H9 (cell line): ENCODE measurements around the gene L3MBTL4. TPM values are rescaled to one million over a fixed set of nuclear protein-coding genes. Genes with fewer than 3 reads are reported as not detected.

ENCODE experiments used
- DNase-seq: peaks from one replicate; pipeline ENCODE4 v3.0.0-alpha.2; 2017
- H2AFZ ChIP-seq: one replicate; pipeline ENCODE4 v1.6.1; 2013; ENCODE audit warnings: mild to moderate bottlenecking, low read length, control low read depth, moderate library complexity
- H2AK5ac ChIP-seq: 2 replicates; pipeline ENCODE4 v1.6.1; 2013; ENCODE audit warnings: low read length, control low read depth, mixed read lengths; ENCODE audit not compliant: insufficient read length
- H2BK120ac ChIP-seq: one replicate; pipeline ENCODE4 v1.6.1; 2013; ENCODE audit warnings: low read depth, mild to moderate bottlenecking, low read length, control low read depth, inconsistent platforms; ENCODE audit not compliant: poor library complexity, severe bottlenecking
- H2BK12ac ChIP-seq: 2 replicates; pipeline ENCODE4 v1.6.1; 2013; ENCODE audit warnings: low read length, control low read depth, mixed read lengths, low read depth; ENCODE audit not compliant: insufficient read length
- H2BK15ac ChIP-seq: 2 replicates; pipeline ENCODE4 v1.6.1; 2013; ENCODE audit warnings: low read depth, low read length, control low read depth
- H2BK20ac ChIP-seq: one replicate; pipeline ENCODE4 v1.6.1; 2013; ENCODE audit warnings: low read depth, mild to moderate bottlenecking, low read length, control low read depth, inconsistent platforms; ENCODE audit not compliant: poor library complexity, severe bottlenecking
- H2BK5ac ChIP-seq: 2 replicates; pipeline ENCODE4 v1.6.1; 2013; ENCODE audit warnings: low read length, control low read depth, mixed read lengths; ENCODE audit not compliant: insufficient read length
- H3K14ac ChIP-seq: 2 replicates; pipeline ENCODE4 v1.6.1; 2013; ENCODE audit warnings: low read length, control low read depth; ENCODE audit not compliant: insufficient read depth
- H3K18ac ChIP-seq: 2 replicates; pipeline ENCODE4 v1.6.1; 2013; ENCODE audit warnings: low read depth, mild to moderate bottlenecking, mixed read lengths, low read length, control low read depth; ENCODE audit not compliant: insufficient read length
- H3K23ac ChIP-seq: 2 replicates; pipeline ENCODE4 v1.6.1; 2013; ENCODE audit warnings: low read length, control low read depth, mixed read lengths, low read depth; ENCODE audit not compliant: insufficient read length
- H3K23me2 ChIP-seq: 2 replicates; pipeline ENCODE4 v1.6.1; 2013; ENCODE audit warnings: low read depth, mild to moderate bottlenecking, mixed read lengths, low read length, control low read depth; ENCODE audit not compliant: insufficient read length, poor library complexity, severe bottlenecking
- H3K27ac ChIP-seq: 2 replicates; pipeline ENCODE4 v1.5.1; 2013; ENCODE audit warnings: low read length, control low read depth, mixed read lengths, low read depth; ENCODE audit not compliant: insufficient read length
- H3K27me3 ChIP-seq: 2 replicates; pipeline ENCODE4 v1.6.1; 2013; ENCODE audit warnings: low read length, control low read depth, inconsistent platforms; ENCODE audit not compliant: insufficient read depth
- H3K4ac ChIP-seq: 2 replicates; pipeline ENCODE4 v1.6.1; 2013; ENCODE audit warnings: low read depth, mild to moderate bottlenecking, control low read depth, inconsistent platforms, low read length, moderate library complexity
- H3K4me1 ChIP-seq: 2 replicates; pipeline ENCODE4 v1.6.1; 2013; ENCODE audit warnings: low read length, control low read depth, inconsistent platforms; ENCODE audit not compliant: insufficient read depth
- H3K4me2 ChIP-seq: 2 replicates; pipeline ENCODE4 v1.6.1; 2013; ENCODE audit warnings: low read length, control low read depth, mixed read lengths; ENCODE audit not compliant: insufficient read length, insufficient read depth
- H3K56ac ChIP-seq: 2 replicates; pipeline ENCODE4 v1.6.1; 2013; ENCODE audit warnings: low read depth, mild to moderate bottlenecking, mixed read lengths, low read length, control low read depth; ENCODE audit not compliant: insufficient read length
- H3K79me1 ChIP-seq: 2 replicates; pipeline ENCODE4 v1.6.1; 2013; ENCODE audit warnings: low read depth, mild to moderate bottlenecking, moderate library complexity, low read length, control low read depth, inconsistent platforms; ENCODE audit not compliant: insufficient read depth, poor library complexity, severe bottlenecking
- H3K79me2 ChIP-seq: 2 replicates; pipeline ENCODE4 v1.6.1; 2013; ENCODE audit warnings: low read length, control low read depth, inconsistent platforms; ENCODE audit not compliant: insufficient read depth
- H3K9ac ChIP-seq: 2 replicates; pipeline ENCODE4 v1.6.1; 2013; ENCODE audit warnings: low read length, control low read depth, mixed read lengths; ENCODE audit not compliant: insufficient read length; ENCODE audit errors: extremely low read depth
- H3K9me3 ChIP-seq: one replicate; pipeline ENCODE4 v1.6.1; 2013; ENCODE audit warnings: low read depth, low read length, inconsistent platforms; ENCODE audit not compliant: control insufficient read depth
- H3T11ph ChIP-seq: one replicate; pipeline ENCODE4 v1.6.1; 2013; ENCODE audit warnings: mild to moderate bottlenecking, low read length, control low read depth, inconsistent platforms
- H4K20me1 ChIP-seq: one replicate; pipeline ENCODE4 v1.6.1; 2013; ENCODE audit not compliant: control insufficient read depth, insufficient read length, insufficient read depth
- H4K5ac ChIP-seq: 2 replicates; pipeline ENCODE4 v1.6.1; 2013; ENCODE audit warnings: low read depth, mild to moderate bottlenecking, mixed read lengths, low read length, control low read depth; ENCODE audit not compliant: insufficient read length
- H4K8ac ChIP-seq: replicated peaks from 2 replicates; pipeline ENCODE4 v1.6.1; 2013; ENCODE audit warnings: low read length, control low read depth, mixed read lengths, low read depth; ENCODE audit not compliant: insufficient read length
- H4K91ac ChIP-seq: 2 replicates; pipeline ENCODE4 v1.6.1; 2013; ENCODE audit warnings: low read depth, mild to moderate bottlenecking, moderate library complexity, mixed read lengths, low read length, control low read depth; ENCODE audit not compliant: insufficient read length
- H3K27ac Mint-ChIP-seq, 3 experiments: 2 replicates in 2 of 3; 3 replicates in 1 of 3; pipeline ENCODE4 v1.8.0; 2020 to 2021; ENCODE audit warnings: mixed read lengths in 3 of 3, mild to moderate bottlenecking in 1 of 3, moderate library complexity in 1 of 3
- H3K27me3 Mint-ChIP-seq: 2 replicates; pipeline ENCODE4 v1.8.0; 2021; ENCODE audit warnings: low read depth, mild to moderate bottlenecking, moderate library complexity, mixed read lengths
- H3K36me3 Mint-ChIP-seq, 3 experiments: 2 replicates in 2 of 3; 3 replicates in 1 of 3; pipeline ENCODE4 v1.8.0; 2020 to 2021; ENCODE audit warnings: low read depth in 3 of 3, mixed read lengths in 3 of 3; ENCODE audit not compliant: insufficient read depth in 1 of 3
- H3K4me1 Mint-ChIP-seq, 2 experiments: 2 replicates each; pipeline ENCODE4 v1.8.0; 2020; ENCODE audit warnings: mixed read lengths in 2 of 2
- H3K4me3 Mint-ChIP-seq, 2 experiments: 2 replicates in 1 of 2; 3 replicates in 1 of 2; pipeline ENCODE4 v1.8.0; 2020 to 2021; ENCODE audit warnings: mild to moderate bottlenecking in 2 of 2, mixed read lengths in 2 of 2, moderate library complexity in 1 of 2
- H3K9me3 Mint-ChIP-seq, 2 experiments: 2 replicates in 1 of 2; 3 replicates in 1 of 2; pipeline ENCODE4 v1.8.0; 2020; ENCODE audit warnings: mild to moderate bottlenecking in 2 of 2, mixed read lengths in 2 of 2, moderate library complexity in 1 of 2
- CTCF ChIP-seq: fragments of 200-600 bp; sonication (generic); conservative IDR thresholded peaks from 3 replicates; pipeline ENCODE4 v1.8.0; 2021; ENCODE audit warnings: antibody characterized with exemption, mild to moderate bottlenecking
- WGBS: extraction: QIAGEN DNeasy Blood & Tissue Kit; methylation state at CpG from one replicate; pipeline ENCODE4 v1.1.7; 2013; ENCODE audit warnings: missing lambda C conversion rate, low lambda C conversion rate, mixed read lengths; ENCODE audit not compliant: insufficient read length; ENCODE audit errors: extremely low coverage; 5-methylcytosine and 5-hydroxymethylcytosine counted together
- total RNA-seq: library from RNA; stranded (reverse); gene quantifications from 2 replicates; pipeline ENCODE4 v1.2.1, GENCODE V29; 2021

L3MBTL4 gene
- total RNA-seq, 1 experiment from 2014 or later, result 1.9 TPM

DNA sequence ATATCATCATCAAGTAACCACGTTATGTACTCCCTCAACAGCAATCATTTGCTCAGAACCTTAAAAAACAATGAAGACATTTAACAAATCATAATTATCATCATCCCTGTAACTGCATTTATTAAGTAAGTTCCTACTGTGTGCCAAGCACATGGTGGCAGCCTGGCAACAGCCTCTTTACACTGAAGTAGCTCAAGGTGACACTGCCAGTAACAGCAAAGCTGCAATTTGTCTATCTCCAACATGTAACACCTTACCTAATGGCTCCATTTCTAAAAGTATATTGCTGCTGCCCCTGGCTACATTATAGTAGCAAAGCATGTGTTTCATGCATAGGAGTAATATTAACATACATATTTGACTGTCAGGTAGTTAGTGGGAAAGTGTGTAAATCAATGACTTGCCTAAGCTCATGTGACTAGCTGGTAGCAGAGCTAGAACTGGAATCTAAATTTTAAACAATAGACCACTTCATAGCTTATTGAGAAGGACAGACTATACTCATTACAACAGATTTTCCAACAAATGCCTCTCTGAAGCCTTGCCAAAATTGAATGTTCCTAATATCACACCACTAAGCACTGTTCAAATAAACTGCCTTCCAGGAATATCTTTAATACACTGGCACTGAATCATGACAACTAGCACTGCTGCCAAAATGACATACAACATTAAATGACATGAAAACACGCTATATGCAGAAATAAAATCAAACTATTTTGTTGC, 86.7 kb downstream of the L3MBTL4 start:
- no peak overlapping the region for H2BK5ac ChIP-seq
- no peak overlapping the region for H3K27ac ChIP-seq
- H3K14ac ChIP-seq, result no peak overlapping the region
- H4K91ac ChIP-seq, result no peak overlapping the region
- H2BK20ac ChIP-seq, result no peak overlapping the region
- H3K27me3 ChIP-seq, result no peaks in the 10 kb centered on the region
- H3K79me1 ChIP-seq, result no peaks in the 10 kb centered on the region
- no peak for TF ChIP-seq CTCF
- no peak overlapping the region for H3K23ac ChIP-seq
- H2BK15ac ChIP-seq, result no peak overlapping the region
- no peak for DNase-seq
- no peak overlapping the region for H4K5ac ChIP-seq
- Mint-ChIP-seq H3K27me3 (no peaks in the 10 kb centered on the region), H3K27ac (no peak overlapping the region), H3K36me3 (peaks cover 3 to 15% (median 9%) of the 10 kb centered on the region in 3 experiments; a peak in 6 of 7 replicates), H3K9me3 (peaks cover 17% of the 10 kb centered on the region in 2 experiments), H3K4me3 (no peak overlapping the region), H3K4me1 (no peaks in the 10 kb centered on the region)
- no peak overlapping the region for H3K4me2 ChIP-seq
- no peak overlapping the region for H2BK12ac ChIP-seq
- H2BK120ac ChIP-seq, result no peak overlapping the region
- H3K18ac ChIP-seq, result no peak overlapping the region
- H3K9ac ChIP-seq, result no peak overlapping the region
- H3K23me2 ChIP-seq, result no peaks in the 10 kb centered on the region
- no peak overlapping the region for H2AFZ ChIP-seq
- no peak overlapping the region for H2AK5ac ChIP-seq
- no peaks in the 10 kb centered on the region for H3K4me1 ChIP-seq
- no peak overlapping the region for H4K8ac ChIP-seq
- H4K20me1 ChIP-seq, result no peaks in the 10 kb centered on the region
- H3K9me3 ChIP-seq, result peaks cover 16% of the 10 kb centered on the region
- no peaks in the 10 kb centered on the region for H3K79me2 ChIP-seq
- H3K56ac ChIP-seq, result no peak overlapping the region
- no CpG with 5 or more reads among the region's 2 CpGs for WGBS
- no peak overlapping the region for H3K4ac ChIP-seq
- no peak overlapping the region for H3T11ph ChIP-seq
